HG02943 (cell line): ENCODE results near the gene UNC45B.
"Not testable (repeated sequence)": the region's sequence is repeated elsewhere in the genome, so short reads cannot be mapped to it uniquely, and the experiment has no call there.

ENCODE experiments used
- ATAC-seq: cut with Tn5 transposase; IDR thresholded peaks from one replicate; pipeline ENCODE4 v1.9.1; 2021; ENCODE audit warnings: mild to moderate bottlenecking, low read depth, moderate library complexity; ENCODE audit not compliant: unreplicated experiment

UNC45B gene

GRCh38 chr17:35169835-35170363 is 22.3 kb downstream of the UNC45B start:
- no peak for ATAC-seq

GRCh38 chr17:35170968-35171771 is 23.6 kb downstream of the UNC45B start:
- no peak for ATAC-seq

- no peak for ATAC-seq
Observed at GRCh38 chr17:35171834-35172233, 24.2 kb downstream of the UNC45B start.

- ATAC-seq, result not testable (repeated sequence)
Observed at GRCh38 chr17:35172321-35172720, 24.7 kb downstream of the UNC45B start.

GRCh38 chr17:35174835-35175334 is 27.3 kb downstream of the UNC45B start:
- no peak for ATAC-seq

- ATAC-seq, result no peak
Observed at GRCh38 chr17:35175638-35176415, 28.2 kb downstream of the UNC45B start.

- no peak for ATAC-seq
Observed at GRCh38 chr17:35176897-35177296, 29.3 kb downstream of the UNC45B start.

- not testable (repeated sequence) for ATAC-seq
Observed at GRCh38 chr17:35179379-35179778, 31.8 kb downstream of the UNC45B start.

GRCh38 chr17:35183332-35183731 is 35.7 kb downstream of the UNC45B start:
- ATAC-seq, result no peak

- ATAC-seq, result no peak
Observed at GRCh38 chr17:35184274-35184673, 36.7 kb downstream of the UNC45B start.

GRCh38 chr17:35185849-35186248 is 38.2 kb downstream of the UNC45B start:
- no peak for ATAC-seq

- ATAC-seq, result no peak
Observed at GRCh38 chr17:35187481-35187880, 39.9 kb downstream of the UNC45B start.

- ATAC-seq, result no peak
Observed at GRCh38 chr17:35188111-35188510, 40.5 kb downstream of the UNC45B start.

- no peak for ATAC-seq
Observed at GRCh38 chr17:35189291-35189690, 41.7 kb downstream of the UNC45B start.

- ATAC-seq, result no peak
Observed at GRCh38 chr17:35191001-35191695, 43.5 kb downstream of the UNC45B start.

- ATAC-seq, result no peak
Observed at GRCh38 chr17:35192708-35193107, 45.1 kb downstream of the UNC45B start.

GRCh38 chr17:35194001-35194400 is 46.4 kb downstream of the UNC45B start, which contains the start of gene SLC35G3:
Gene SLC35G3 (minus strand): TSS chr17:35194393. CDS start chr17:35194307, 86 bp downstream.
- not testable (repeated sequence) for ATAC-seq

GRCh38 chr17:35195062-35195461 is 47.4 kb downstream of the UNC45B start:
- not testable (repeated sequence) for ATAC-seq

GRCh38 chr17:35202582-35202981 is 55.0 kb downstream of the UNC45B start:
- not testable (repeated sequence) for ATAC-seq

- ATAC-seq, result no peak
Observed at GRCh38 chr17:35210741-35211140, 63.1 kb downstream of the UNC45B start.
